ENCODE measurements around the gene DSCAML1. TPM values are rescaled to one million over a fixed set of nuclear protein-coding genes. Genes with fewer than 3 reads are reported as not detected.

The DSCAML1 gene
- total and polyA plus RNA-seq, 10 of the 15 experiments (the other 5 are each of a cell fraction or from before 2014, with no cell fraction given) = 0.03 to 0.18 (median 0.06) TPM; not detected in 1

DNA sequence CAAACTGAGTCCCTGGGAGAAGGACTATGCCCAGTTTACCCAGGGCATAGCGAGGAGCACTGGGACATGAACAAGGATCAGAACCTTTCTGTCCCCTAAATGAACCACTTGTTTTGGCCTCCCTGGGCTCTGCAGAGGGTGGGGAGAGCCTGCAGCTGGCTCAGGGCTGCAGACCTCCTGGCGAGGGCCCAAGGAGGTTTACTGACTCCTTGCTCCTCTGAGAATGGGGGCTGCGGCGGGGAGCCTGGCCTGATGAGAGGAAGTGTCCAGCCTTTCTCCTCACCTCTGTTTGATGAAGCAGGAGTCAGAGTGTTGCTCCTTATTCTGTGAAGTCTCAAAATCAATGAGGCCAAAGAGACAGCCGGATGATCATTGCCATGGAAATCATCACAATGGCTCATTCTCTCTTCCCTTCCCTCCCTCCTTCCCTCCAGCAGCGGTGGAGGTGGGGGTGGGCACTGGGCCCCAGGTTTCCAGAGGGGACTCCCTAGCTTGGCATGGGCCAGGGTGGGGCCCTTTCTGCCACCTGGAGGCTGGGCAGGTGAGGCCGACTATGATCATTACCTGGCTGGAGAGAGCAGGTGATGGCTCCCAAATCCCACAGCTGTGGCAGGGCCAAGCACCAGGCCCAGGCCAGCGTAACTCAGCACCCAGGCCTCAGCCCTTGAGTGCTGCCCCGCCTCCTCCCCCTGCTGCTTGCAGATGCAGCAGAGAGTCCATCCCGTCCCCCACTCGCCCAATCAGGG is 299.6 kb downstream of the DSCAML1 start:
- intact Hi-C loops (cut with micrococcal nuclease; ENCODE audit: unreplicated experiment) (no loop called here), in situ Hi-C loops (cut with MboI) (no loop called here)
- no peak for FAIRE-seq
- no peak for TF ChIP-seq GATAD2B (conservative IDR thresholded peaks at IDR 0.05; ENCODE audit: low read depth)
- TF ChIP-seq TCF3 (IDR thresholded peaks at IDR 0.05; ENCODE audit: borderline replicate concordance, insufficient read depth, low read depth, low read length) = no peak
- TF ChIP-seq ZBED1 (IDR thresholded peaks at IDR 0.05; ENCODE audit: borderline replicate concordance) = no peak
- TF ChIP-seq ZSCAN29 (IDR thresholded peaks at IDR 0.05) = no peak
- TF ChIP-seq FOXM1 (IDR thresholded peaks at IDR 0.05; ENCODE audit: low read depth, low read length) = no peak
- no peak for TF ChIP-seq MEF2A (IDR thresholded peaks at IDR 0.05; ENCODE audit: insufficient read depth, low read depth, low read length)
- BruUV-seq (replicated peaks) = no TSS peak
- no peak for DNase-seq (ENCODE audit: low read depth, low spot score)
- no peak for ATAC-seq
- Histone ChIP-seq H3K27me3 (replicated peaks in 1 of 2; ENCODE audit: control insufficient read depth in 2 of 2, insufficient read depth in 2 of 2, low read length in 1 of 2) (peaks cover 0 to 2% of the 10 kb centered on the region in 2 experiments; a peak in 2 of 4 replicates), H3K79me2 (ENCODE audit: control insufficient read depth, insufficient read depth, low read length) (no peaks in the 10 kb centered on the region), H3K4me3 (no peak overlapping the region), H3K4me2 (ENCODE audit: control insufficient read depth, insufficient read depth) (no peak overlapping the region), H3K9ac (ENCODE audit: control insufficient read depth, insufficient read depth, low read length) (no peak overlapping the region), H2AFZ (ENCODE audit: control insufficient read depth, low read depth, low read length) (no peak overlapping the region), H3K9me3 (replicated peaks; ENCODE audit: control insufficient read depth, insufficient read depth, low read length) (no peaks in the 10 kb centered on the region), H3K36me3 (ENCODE audit: control insufficient read depth in 2 of 2, insufficient read depth in 2 of 2, low read length in 1 of 2) (no peaks in the 10 kb centered on the region), H3K4me1 (ENCODE audit: control insufficient read depth, insufficient read depth, low read length) (no peaks in the 10 kb centered on the region), H4K20me1 (ENCODE audit: control insufficient read depth, insufficient read depth) (no peaks in the 10 kb centered on the region), H3K27ac (ENCODE audit: control insufficient read depth, insufficient read depth) (no peak overlapping the region)
- ChIA-PET CTCF (interaction anchor here (0.7 kb wide), 1 partner anchor 29 kb away, joined by 3 read pairs; no protein-coding TSS in a partner anchor), RAD21 (ENCODE audit: unreplicated experiment) (no interaction called here), SMC1A (ENCODE audit: uncharacterized antibody, unreplicated experiment) (no interaction called here), POLR2A (no interaction called here)
- 37% methylated on average over 10 of the region's 11 CpGs for WGBS (ENCODE audit: insufficient coverage, insufficient replicate concordance, low lambda C conversion rate, missing lambda C conversion rate)

DNA sequence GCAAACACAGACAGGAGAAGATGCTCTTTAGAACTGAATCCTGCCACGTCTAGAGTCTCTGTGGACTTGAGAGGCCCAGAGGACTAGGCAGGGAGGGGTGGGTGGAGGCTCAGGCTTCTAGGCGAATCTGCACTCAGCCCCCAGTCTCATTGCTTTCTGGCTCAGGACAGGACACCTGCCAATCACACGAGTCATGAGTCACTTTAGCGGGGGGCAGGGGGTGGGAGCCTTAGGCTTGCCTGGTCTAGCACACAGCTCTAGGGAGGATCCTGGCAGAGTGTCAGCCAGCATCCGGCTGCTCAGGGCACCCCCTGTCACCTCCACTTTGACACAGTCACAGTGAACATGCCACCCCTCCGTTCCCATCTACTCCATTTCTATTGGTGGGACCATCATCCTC is 301.7 kb downstream of the DSCAML1 start:
- in situ Hi-C loops (cut with MboI) = no loop called here
- Histone ChIP-seq H3K36me3 (ENCODE audit: control insufficient read depth in 2 of 2, insufficient read depth in 2 of 2, low read length in 1 of 2) (no peaks in the 10 kb centered on the region), H3K79me2 (ENCODE audit: control insufficient read depth, insufficient read depth, low read length) (no peaks in the 10 kb centered on the region), H3K4me3 (no peak overlapping the region), H2AFZ (ENCODE audit: control insufficient read depth, low read depth, low read length) (no peak overlapping the region), H3K4me1 (ENCODE audit: control insufficient read depth, insufficient read depth, low read length) (no peaks in the 10 kb centered on the region), H3K4me2 (ENCODE audit: control insufficient read depth, insufficient read depth) (no peak overlapping the region), H3K9me3 (replicated peaks; ENCODE audit: control insufficient read depth, insufficient read depth, low read length) (no peaks in the 10 kb centered on the region), H4K20me1 (ENCODE audit: control insufficient read depth, insufficient read depth) (no peaks in the 10 kb centered on the region), H3K27me3 (replicated peaks in 1 of 2; ENCODE audit: control insufficient read depth in 2 of 2, insufficient read depth in 2 of 2, low read length in 1 of 2) (peaks cover 2 to 4% of the 10 kb centered on the region in 2 experiments; a peak in 3 of 4 replicates), H3K9ac (ENCODE audit: control insufficient read depth, insufficient read depth, low read length) (no peak overlapping the region), H3K27ac (ENCODE audit: control insufficient read depth, insufficient read depth) (no peak overlapping the region)
- SMC1A ChIA-PET (ENCODE audit: uncharacterized antibody, unreplicated experiment) = no interaction called here
- FAIRE-seq = no peak
- 17% methylated on average over 6 of the region's 6 CpGs for WGBS (ENCODE audit: insufficient coverage, insufficient replicate concordance, low lambda C conversion rate, missing lambda C conversion rate)
- POLR2A ChIA-PET = no interaction called here
- CTCF ChIA-PET = no interaction called here
- no peak for ATAC-seq
- DNase-seq (ENCODE audit: low read depth, low spot score) = no peak
- no TSS peak for BruUV-seq (replicated peaks)
- RAD21 ChIA-PET (ENCODE audit: unreplicated experiment) = no interaction called here
- intact Hi-C loops (cut with micrococcal nuclease; ENCODE audit: unreplicated experiment) = no loop called here
- no peak for TF ChIP-seq YY1 (IDR thresholded peaks at IDR 0.05; ENCODE audit: low read depth, low read length)
- no peak for TF ChIP-seq JUND (IDR thresholded peaks at IDR 0.05; ENCODE audit: low read depth, low read length)
- TF ChIP-seq IKZF1 (conservative IDR thresholded peaks at IDR 0.05) = no peak

Data from GM12878 (cell line).